Measurements from ENCODE around the gene CTAG1A.
"Not testable (repeated sequence)": the region's sequence is repeated elsewhere in the genome, so short reads cannot be mapped to it uniquely, and the experiment has no call there.

The CTAG1A gene

GRCh38 chrX:154584585-154585183, at the start of gene CTAG1A:
Gene CTAG1A, plus strand, starts transcription at chrX:154585133. Its CDS starts 74 bp downstream, at chrX:154585207.
- not testable (repeated sequence) for H3K4me2 ChIP-seq (ENCODE audit: low read depth, low read length, poor library complexity, severe bottlenecking); H3K9me3 ChIP-seq (ENCODE audit: insufficient read depth, low read length); H2AFZ ChIP-seq (ENCODE audit: low read depth, low read length, severe bottlenecking); H3K27me3 ChIP-seq (ENCODE audit: low read length); H3K79me2 ChIP-seq (ENCODE audit: insufficient read depth, low read length); H3K27ac ChIP-seq (ENCODE audit: low read depth, low read length); H3K9ac ChIP-seq (ENCODE audit: low read length); H3K36me3 ChIP-seq (ENCODE audit: low read length); H3K4me3 ChIP-seq (ENCODE audit: insufficient read depth, low read length, poor library complexity, severe bottlenecking); H3F3A ChIP-seq (ENCODE audit: insufficient read depth); H3K9me2 ChIP-seq (replicated peaks; ENCODE audit: insufficient read depth, low read length); H4K20me1 ChIP-seq (ENCODE audit: low read depth, low read length)

- TF ChIP-seq EZH2phosphoT487 (conservative IDR thresholded peaks at IDR 0.05; ENCODE audit: low read length) (no peak), CTCF (IDR thresholded peaks at IDR 0.05; ENCODE audit: insufficient read depth, low read length, poor library complexity, severe bottlenecking) (no peak)
- Histone ChIP-seq H3K36me3 (ENCODE audit: low read length) (no peaks in the 10 kb centered on the region), H3K9ac (ENCODE audit: low read length) (no peak overlapping the region), H3F3A (ENCODE audit: insufficient read depth) (no peaks in the 10 kb centered on the region), H3K9me3 (ENCODE audit: insufficient read depth, low read length) (no peaks in the 10 kb centered on the region), H3K4me3 (ENCODE audit: insufficient read depth, low read length, poor library complexity, severe bottlenecking) (no peak overlapping the region), H3K27ac (ENCODE audit: low read depth, low read length) (no peak overlapping the region), H3K9me2 (replicated peaks; ENCODE audit: insufficient read depth, low read length) (no peaks in the 10 kb centered on the region), H3K27me3 (ENCODE audit: low read length) (no peaks in the 10 kb centered on the region), H2AFZ (ENCODE audit: low read depth, low read length, severe bottlenecking) (no peak overlapping the region), H4K20me1 (ENCODE audit: low read depth, low read length) (no peaks in the 10 kb centered on the region), H3K4me2 (ENCODE audit: low read depth, low read length, poor library complexity, severe bottlenecking) (no peak overlapping the region), H3K79me2 (ENCODE audit: insufficient read depth, low read length) (no peaks in the 10 kb centered on the region)
Measured at GRCh38 chrX:154535892-154536291, 49.0 kb upstream of the CTAG1A start.

GRCh38 chrX:154539077-154539476, 45.9 kb upstream of the CTAG1A start:
- Histone ChIP-seq H3K27ac (ENCODE audit: low read depth, low read length) (no peak overlapping the region), H3K27me3 (ENCODE audit: low read length) (no peaks in the 10 kb centered on the region), H2AFZ (ENCODE audit: low read depth, low read length, severe bottlenecking) (no peak overlapping the region), H3K9me2 (replicated peaks; ENCODE audit: insufficient read depth, low read length) (no peaks in the 10 kb centered on the region), H3K36me3 (ENCODE audit: low read length) (no peaks in the 10 kb centered on the region), H3K4me3 (ENCODE audit: insufficient read depth, low read length, poor library complexity, severe bottlenecking) (no peak overlapping the region), H3K9ac (ENCODE audit: low read length) (no peak overlapping the region), H3K4me2 (ENCODE audit: low read depth, low read length, poor library complexity, severe bottlenecking) (no peak overlapping the region), H3K79me2 (ENCODE audit: insufficient read depth, low read length) (no peaks in the 10 kb centered on the region), H3K9me3 (ENCODE audit: insufficient read depth, low read length) (no peaks in the 10 kb centered on the region), H4K20me1 (ENCODE audit: low read depth, low read length) (no peaks in the 10 kb centered on the region), H3F3A (ENCODE audit: insufficient read depth) (no peaks in the 10 kb centered on the region)
- TF ChIP-seq CTCF (IDR thresholded peaks at IDR 0.05; ENCODE audit: insufficient read depth, low read length, poor library complexity, severe bottlenecking), result no peak
- TF ChIP-seq EZH2phosphoT487 (conservative IDR thresholded peaks at IDR 0.05; ENCODE audit: low read length), result no peak

GRCh38 chrX:154540365-154540764, 44.6 kb upstream of the CTAG1A start:
- not testable (repeated sequence) for H4K20me1 ChIP-seq (ENCODE audit: low read depth, low read length); H3K79me2 ChIP-seq (ENCODE audit: insufficient read depth, low read length); H3K4me2 ChIP-seq (ENCODE audit: low read depth, low read length, poor library complexity, severe bottlenecking); H3K9me2 ChIP-seq (replicated peaks; ENCODE audit: insufficient read depth, low read length); H3K27ac ChIP-seq (ENCODE audit: low read depth, low read length); H3K27me3 ChIP-seq (ENCODE audit: low read length); H3K9ac ChIP-seq (ENCODE audit: low read length); H3K9me3 ChIP-seq (ENCODE audit: insufficient read depth, low read length); H3K4me3 ChIP-seq (ENCODE audit: insufficient read depth, low read length, poor library complexity, severe bottlenecking); H3K36me3 ChIP-seq (ENCODE audit: low read length); H3F3A ChIP-seq (ENCODE audit: insufficient read depth); H2AFZ ChIP-seq (ENCODE audit: low read depth, low read length, severe bottlenecking)
